A549 (cell line): ENCODE results near the gene TCAP.

Experiments
- CTCF ChIP-seq: fragments of >200 bp; sonication (Bioruptor Twin); formaldehyde crosslinking; IDR thresholded peaks from 3 replicates; pipeline ENCODE4 v1.5.1; 2016
- MAX ChIP-seq: IDR thresholded peaks from 2 replicates; pipeline ENCODE4 v1.6.1; 2012

- TF ChIP-seq MAX: peak; percentile 62; the same call in 1 of the 2 replicates
- no peak for TF ChIP-seq CTCF
Measured at GRCh38 chr17:39699818-39700147, 34.6 kb downstream of the TCAP start, which contains the start of gene ERBB2.
